H1 (cell line): ENCODE measurements around the gene NT5DC1. TPM values are rescaled to one million over a fixed set of nuclear protein-coding genes. Genes with fewer than 3 reads are reported as not detected.

Experiments
- BCL11A ChIP-seq, 2 experiments: IDR thresholded peaks; one replicate each; pipeline ENCODE4 v1.6.1; 2011; ENCODE audit warnings: low read depth in 2 of 2, low read length in 2 of 2, mild to moderate bottlenecking in 2 of 2
- CEBPB ChIP-seq: IDR thresholded peaks from 2 replicates; pipeline ENCODE4 v1.6.1; 2012; ENCODE audit warnings: low read depth, low read length
- CHD7 ChIP-seq: fragments of 300-600 bp; sonication (generic); IDR thresholded peaks from 2 replicates; pipeline ENCODE4 v1.7.1; 2012; ENCODE audit warnings: low read length, moderate library complexity, mild to moderate bottlenecking, inconsistent platforms; ENCODE audit not compliant: insufficient replicate concordance
- EGR1 ChIP-seq: IDR thresholded peaks from 2 replicates; pipeline ENCODE4 v1.6.1; 2011; ENCODE audit warnings: low read depth, low read length, borderline replicate concordance
- GTF2F1 ChIP-seq: IDR thresholded peaks from 2 replicates; pipeline ENCODE4 v1.6.1; 2012; ENCODE audit warnings: low read depth, low read length, improper control_type of control experiment, borderline replicate concordance
- HDAC6 ChIP-seq: IDR thresholded peaks from one replicate; pipeline ENCODE4 v1.7.1; 2012; ENCODE audit warnings: low read depth, mild to moderate bottlenecking, inconsistent platforms, low read length, moderate library complexity
- POLR2AphosphoS5 ChIP-seq: IDR thresholded peaks from 2 replicates; pipeline ENCODE4 v1.6.1; 2011; ENCODE audit warnings: low read depth, low read length
- SP1 ChIP-seq: IDR thresholded peaks from 2 replicates; pipeline ENCODE4 v1.6.1; 2011; ENCODE audit warnings: low read depth, low read length
- TAF7 ChIP-seq: optimal IDR thresholded peaks from 2 replicates; pipeline ENCODE3; 2011; ENCODE audit warnings: low read depth, mild to moderate bottlenecking, inconsistent platforms, low read length, moderate library complexity, borderline replicate concordance
- TCF12 ChIP-seq: IDR thresholded peaks from 2 replicates; pipeline ENCODE4 v1.6.1; 2011; ENCODE audit warnings: low read depth, mild to moderate bottlenecking, low read length
- YY1 ChIP-seq: IDR thresholded peaks from 2 replicates; pipeline ENCODE4 v1.6.1; 2011; ENCODE audit warnings: low read depth, mild to moderate bottlenecking, low read length
- polyA plus RNA-seq, 7 experiments: library from polyadenylated mRNA; depleted of rRNA in 3 of 7; stranded (reverse) in 5 of 7; unstranded in 2 of 7; fragments of >200 nt in 5 of 7; fragments of 200-250 nt in 2 of 7; gene quantifications; 1 replicate in 5 of 7; 2 replicates in 1 of 7; 4 replicates in 1 of 7; pipeline versions ENCODE4 v1.2.1 to v1.2.3, GENCODE V29; 2011 to 2013; ENCODE audit warnings: missing spikeins in 2 of 7, mixed read lengths in 2 of 7
- total RNA-seq: library from RNA; stranded (reverse); fragmentation: NEBNext Ultra II Directional; extraction: Animal tissue kit (Norgen Biotek cat#: 25700); gene quantifications from 2 replicates; pipeline ENCODE4 v1.2.1, GENCODE V29; 2021

Gene NT5DC1
- total and polyA plus RNA-seq, 2 of the 8 experiments (the other 6 are each of a cell fraction or from before 2014, with no cell fraction given) = 25.3 to 72.7 TPM

- TF ChIP-seq CHD7 (no peak), TAF7 (no peak), GTF2F1 (no peak), CEBPB (no peak), EGR1 (no peak), HDAC6 (no peak), YY1 (no peak), BCL11A (IDR thresholded peaks at IDR 0.05; ENCODE audit: low read depth in 2 of 2, low read length in 2 of 2) (no peak), SP1 (no peak), POLR2AphosphoS5 (no peak), TCF12 (no peak)
Measured at GRCh38 chr6:116265041-116265829, 164.6 kb downstream of the NT5DC1 start (continued).
